LNCAP (cell line): ENCODE results near the gene GCKR.

Experiments used
- CTCF ChIP-seq: fragments of 450-650 bp; IDR thresholded peaks from 2 replicates; pipeline ENCODE4 v1.5.1; 2017; ENCODE audit warnings: mild to moderate bottlenecking

The GCKR gene

GRCh38 chr2:27566628-27567027, 70.0 kb downstream of the GCKR start:
- TF ChIP-seq CTCF = no peak

DNA sequence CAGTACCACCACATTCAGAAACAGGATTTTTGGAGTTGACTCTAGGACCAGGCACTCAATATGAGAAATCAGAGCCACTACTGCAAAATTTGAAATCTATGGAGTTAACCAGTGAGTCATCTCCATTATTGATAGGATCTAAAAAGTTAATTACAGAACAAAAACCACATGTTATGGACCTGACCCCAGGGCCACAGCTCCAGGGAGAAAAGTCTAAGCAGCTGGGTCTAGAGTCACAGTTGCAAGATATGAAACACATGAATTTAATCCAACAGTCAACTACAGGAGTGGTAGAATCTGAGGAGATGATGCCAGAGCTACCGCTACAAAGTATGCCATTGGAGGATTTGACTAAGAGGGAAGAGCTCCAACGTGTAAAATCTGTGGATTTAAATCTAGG, 72.8 kb downstream of the GCKR start:
- no peak for TF ChIP-seq CTCF

DNA sequence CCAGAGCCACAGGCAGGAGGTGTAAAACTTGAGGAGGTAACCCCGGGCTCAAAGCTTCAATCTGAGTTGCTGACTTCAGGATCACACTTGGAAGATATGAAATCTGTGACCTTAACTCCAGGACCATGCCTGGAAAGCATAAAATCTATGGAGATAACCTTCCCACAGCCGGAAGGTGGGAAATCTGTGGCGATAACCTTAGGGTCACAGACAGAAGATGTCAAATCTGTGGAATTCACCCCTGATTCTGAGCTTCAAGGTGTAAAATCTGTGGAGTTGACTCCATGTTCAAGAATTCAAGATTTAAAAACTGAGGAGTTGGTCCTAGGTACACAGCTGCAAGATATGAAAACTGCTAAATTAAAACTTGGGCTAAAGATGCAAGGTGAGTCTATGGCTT, 74.6 kb downstream of the GCKR start:
- TF ChIP-seq CTCF = no peak

- no peak for TF ChIP-seq CTCF
These were observed 75.0 kb downstream of the GCKR start for GRCh38 chr2:27571681-27572080.

GRCh38 chr2:27572439-27572838, 75.8 kb downstream of the GCKR start:
- no peak for TF ChIP-seq CTCF

GRCh38 chr2:27572998-27573429, 76.4 kb downstream of the GCKR start:
- no peak for TF ChIP-seq CTCF
